ENCODE measurements around the gene PLXNB2. TPM values are rescaled to one million over a fixed set of nuclear protein-coding genes. Genes with fewer than 3 reads are reported as not detected.
A peak's percentile ranks its signal among the peaks of the same experiment; 100 is the strongest.

Gene PLXNB2
- total RNA-seq, 4 donors from 2014 or later: 115 to 218 (median 154) TPM

- Histone ChIP-seq H3K36me3 (peaks cover 82 to 96% (median 96%) of the 10 kb centered on the region in 4 donors), H3K4me3 (no peak overlapping the region), H3K27ac (replicated peaks in 1 of 4) (no peak overlapping the region), H3K9me3 (no peaks in the 10 kb centered on the region), H3K4me1 (peaks cover 10 to 21% (median 15%) of the 10 kb centered on the region in 4 donors), H3K27me3 (no peaks in the 10 kb centered on the region)
- TF ChIP-seq POLR2A (IDR thresholded peaks at IDR 0.05; ENCODE audit: low read depth): no peak
- no peak for TF ChIP-seq EP300 (IDR thresholded peaks at IDR 0.05)
- no peak for TF ChIP-seq CTCF (IDR thresholded peaks at IDR 0.05)
- no peak for TF ChIP-seq POLR2AphosphoS5 (IDR thresholded peaks at IDR 0.05)
- WGBS: 94% methylated on average over 47 of the region's 47 CpGs
- intact Hi-C loops (cut with DNase I): no loop called here
- no peak for DNase-seq (ENCODE audit: extremely low spot score)
These were observed 26.6 kb downstream of the PLXNB2 start for GRCh38 chr22:50280708-50281383.

GRCh38 chr22:50280022-50280707 is 27.3 kb downstream of the PLXNB2 start:
- intact Hi-C loops (cut with DNase I): no loop called here
- H3K9me3 ChIP-seq: no peaks in the 10 kb centered on the region

GRCh38 chr22:50278956-50279619 is 28.4 kb downstream of the PLXNB2 start:
- no peak overlapping the region for H3K4me3 ChIP-seq
- no peak overlapping the region for H3K27ac ChIP-seq (replicated peaks in 1 of 4)
- TF ChIP-seq POLR2AphosphoS5 (IDR thresholded peaks at IDR 0.05): no peak
- TF ChIP-seq EP300 (IDR thresholded peaks at IDR 0.05): no peak
- TF ChIP-seq CTCF (IDR thresholded peaks at IDR 0.05): no peak
- no peak for TF ChIP-seq POLR2A (IDR thresholded peaks at IDR 0.05; ENCODE audit: low read depth)
- H3K36me3 ChIP-seq: peaks cover 82 to 94% (median 93%) of the 10 kb centered on the region in 4 donors
- no peaks in the 10 kb centered on the region for H3K9me3 ChIP-seq
- peaks cover 14 to 36% (median 23%) of the 10 kb centered on the region in 4 donors for H3K4me1 ChIP-seq
- no peak for DNase-seq (ENCODE audit: extremely low spot score)
- 92% methylated on average over 19 of the region's 30 CpGs for WGBS
- intact Hi-C loops (cut with DNase I): loop anchor here (5.0 kb wide), 1 partner anchor 63 kb away; the partner anchor contains the start of gene PPP6R2
- H3K27me3 ChIP-seq: no peaks in the 10 kb centered on the region

More at GRCh38 chr22:50280022-50280707, 27.3 kb downstream of the PLXNB2 start:
- Histone ChIP-seq H3K4me1 (peaks cover 11 to 28% (median 17%) of the 10 kb centered on the region in 4 donors), H3K36me3 (peaks cover 84 to 99% (median 99%) of the 10 kb centered on the region in 4 donors), H3K4me3 (no peak overlapping the region), H3K27me3 (no peaks in the 10 kb centered on the region), H3K27ac (replicated peaks in 1 of 4) (peak overlapping the region in 1 of 4 donors; percentile 14)
- 97% methylated on average over 28 of the region's 38 CpGs for WGBS
- DNase-seq (ENCODE audit: extremely low spot score): no peak
- TF ChIP-seq POLR2A (IDR thresholded peaks at IDR 0.05; ENCODE audit: low read depth) (no peak), EP300 (IDR thresholded peaks at IDR 0.05) (no peak), CTCF (IDR thresholded peaks at IDR 0.05) (no peak), POLR2AphosphoS5 (IDR thresholded peaks at IDR 0.05) (no peak)

- WGBS: 94% methylated on average over 11 of the region's 21 CpGs
- intact Hi-C loops (cut with DNase I): loop anchor here (5.0 kb wide), 1 partner anchor 64 kb away; the partner anchor contains the start of gene PPP6R2
- no peak for DNase-seq (ENCODE audit: extremely low spot score)
- Histone ChIP-seq H3K9me3 (no peaks in the 10 kb centered on the region), H3K36me3 (peaks cover 75 to 88% (median 87%) of the 10 kb centered on the region in 4 donors), H3K4me1 (peaks cover 17 to 39% (median 24%) of the 10 kb centered on the region in 4 donors), H3K4me3 (no peak overlapping the region), H3K27ac (replicated peaks in 1 of 4) (no peak overlapping the region), H3K27me3 (no peaks in the 10 kb centered on the region)
- no peak for TF ChIP-seq POLR2A (IDR thresholded peaks at IDR 0.05; ENCODE audit: low read depth)
- TF ChIP-seq POLR2AphosphoS5 (IDR thresholded peaks at IDR 0.05): no peak
- no peak for TF ChIP-seq EP300 (IDR thresholded peaks at IDR 0.05)
- no peak for TF ChIP-seq CTCF (IDR thresholded peaks at IDR 0.05)
These were observed 29.0 kb downstream of the PLXNB2 start for GRCh38 chr22:50278461-50278860.
